Skin epidermis (tissue), 12 donors: Measurements from ENCODE around the gene KCNIP4.
A peak's percentile ranks its signal among the peaks of the same experiment; 100 is the strongest.

Experiments used
- H3K27ac ChIP-seq, 21 experiments: fragments of 200-600 bp; sonication (generic) in 11 of 21; one replicate each; pipeline ENCODE4 v1.5.0; 2020; ENCODE audit warnings: mild to moderate bottlenecking in 3 of 21, inconsistent platforms in 2 of 21, moderate library complexity in 2 of 21
- H3K4me3 ChIP-seq, 7 experiments: fragments of 200-600 bp; sonication (generic) in 2 of 7; one replicate each; pipeline ENCODE4 v1.5.0; 2020; ENCODE audit warnings: inconsistent platforms in 2 of 7, mild to moderate bottlenecking in 2 of 7, moderate library complexity in 1 of 7

The KCNIP4 gene

GRCh38 chr4:21915761-21916160, 32.8 kb downstream of the KCNIP4 start:
- no peak overlapping the region for H3K4me3 ChIP-seq
- H3K27ac ChIP-seq: no peak overlapping the region

DNA sequence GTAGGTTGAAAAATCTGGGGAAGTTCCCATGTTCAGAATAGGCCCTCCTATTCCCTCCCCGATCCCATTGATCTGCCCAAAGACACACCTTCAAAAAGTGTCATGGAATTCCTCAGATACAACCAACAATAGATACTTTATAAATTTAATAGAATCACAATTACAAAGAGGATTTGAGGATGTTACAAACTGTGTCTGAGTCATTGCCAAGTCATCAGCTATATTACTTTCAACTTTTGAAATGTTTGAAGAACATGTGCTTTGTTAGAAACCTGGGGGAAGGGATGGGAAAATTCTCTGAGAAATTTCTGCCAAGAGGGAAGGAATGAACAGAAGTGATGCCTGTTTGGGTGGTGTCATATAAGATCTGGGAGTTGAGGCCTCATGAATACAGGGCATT, 46.7 kb downstream of the KCNIP4 start:
- no peak overlapping the region for H3K27ac ChIP-seq
- H3K4me3 ChIP-seq: no peak overlapping the region

GRCh38 chr4:21901281-21901680, 47.3 kb downstream of the KCNIP4 start:
- no peak overlapping the region for H3K27ac ChIP-seq
- H3K4me3 ChIP-seq: no peak overlapping the region

- no peak overlapping the region for H3K4me3 ChIP-seq
- H3K27ac ChIP-seq: no peak overlapping the region
Observed at GRCh38 chr4:21900211-21900610, 48.4 kb downstream of the KCNIP4 start.

DNA sequence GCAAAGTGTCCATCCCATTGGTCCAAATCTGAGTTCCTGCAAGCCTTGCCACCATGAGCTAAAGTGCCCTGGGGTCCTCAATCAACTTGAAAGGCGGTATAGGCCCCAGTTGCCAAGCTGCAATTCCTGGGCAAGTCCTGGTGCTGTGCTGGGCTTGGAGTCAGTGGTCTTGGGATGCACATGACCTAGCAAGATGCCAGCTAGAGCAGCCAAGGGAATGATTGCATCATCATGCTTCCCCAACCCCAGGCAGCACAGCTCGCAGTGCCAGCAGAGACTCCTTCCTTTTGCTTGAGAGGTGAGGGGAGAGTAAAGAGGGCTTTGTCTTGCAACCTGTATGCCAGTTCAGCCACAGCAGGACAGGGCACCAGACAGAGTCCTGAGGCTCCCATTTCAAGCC, 50.5 kb downstream of the KCNIP4 start:
- Histone ChIP-seq H3K4me3 (no peak overlapping the region), H3K27ac (no peak overlapping the region)

GRCh38 chr4:21896767-21897166, 51.8 kb downstream of the KCNIP4 start:
- Histone ChIP-seq H3K27ac (no peak overlapping the region), H3K4me3 (no peak overlapping the region)

DNA sequence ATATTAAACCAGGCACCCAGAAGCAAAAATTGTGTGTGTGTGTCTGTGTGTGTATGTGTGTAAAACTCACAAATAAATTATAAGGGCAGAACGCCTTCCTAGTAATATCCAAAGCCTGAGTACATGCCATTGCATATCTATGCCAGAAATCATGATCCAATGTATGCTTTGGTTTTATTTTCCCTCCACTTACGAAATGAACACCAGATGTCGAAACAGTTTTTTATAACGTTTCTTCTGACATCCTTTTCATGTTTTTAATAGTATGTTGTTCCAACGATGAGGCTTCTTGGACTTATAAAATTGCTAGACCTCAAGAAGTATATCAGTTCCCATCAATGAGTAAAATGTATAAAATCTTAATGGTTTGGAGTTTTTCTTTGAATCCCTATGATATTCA, 55.4 kb downstream of the KCNIP4 start:
- Histone ChIP-seq H3K4me3 (no peak overlapping the region), H3K27ac (no peak overlapping the region)

DNA sequence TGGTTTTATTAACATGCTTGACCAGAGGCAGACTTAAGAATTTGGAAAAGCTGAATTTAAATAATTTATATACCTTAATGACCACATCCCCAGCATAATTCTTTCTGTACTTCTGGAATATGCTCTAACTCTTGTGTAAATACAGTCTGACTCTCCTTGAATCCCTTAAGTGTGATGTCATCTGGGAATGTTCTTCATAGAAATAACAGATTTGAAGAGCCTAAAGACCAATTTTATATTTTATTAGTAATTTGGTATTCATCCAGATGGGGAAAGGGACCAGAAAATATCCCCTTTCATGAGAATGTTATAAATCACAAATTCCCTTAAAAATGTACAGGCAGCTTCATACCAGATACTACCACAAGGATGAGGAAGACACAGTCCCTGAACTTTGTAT, 58.3 kb downstream of the KCNIP4 start:
- Histone ChIP-seq H3K27ac (no peak overlapping the region), H3K4me3 (no peak overlapping the region)

DNA sequence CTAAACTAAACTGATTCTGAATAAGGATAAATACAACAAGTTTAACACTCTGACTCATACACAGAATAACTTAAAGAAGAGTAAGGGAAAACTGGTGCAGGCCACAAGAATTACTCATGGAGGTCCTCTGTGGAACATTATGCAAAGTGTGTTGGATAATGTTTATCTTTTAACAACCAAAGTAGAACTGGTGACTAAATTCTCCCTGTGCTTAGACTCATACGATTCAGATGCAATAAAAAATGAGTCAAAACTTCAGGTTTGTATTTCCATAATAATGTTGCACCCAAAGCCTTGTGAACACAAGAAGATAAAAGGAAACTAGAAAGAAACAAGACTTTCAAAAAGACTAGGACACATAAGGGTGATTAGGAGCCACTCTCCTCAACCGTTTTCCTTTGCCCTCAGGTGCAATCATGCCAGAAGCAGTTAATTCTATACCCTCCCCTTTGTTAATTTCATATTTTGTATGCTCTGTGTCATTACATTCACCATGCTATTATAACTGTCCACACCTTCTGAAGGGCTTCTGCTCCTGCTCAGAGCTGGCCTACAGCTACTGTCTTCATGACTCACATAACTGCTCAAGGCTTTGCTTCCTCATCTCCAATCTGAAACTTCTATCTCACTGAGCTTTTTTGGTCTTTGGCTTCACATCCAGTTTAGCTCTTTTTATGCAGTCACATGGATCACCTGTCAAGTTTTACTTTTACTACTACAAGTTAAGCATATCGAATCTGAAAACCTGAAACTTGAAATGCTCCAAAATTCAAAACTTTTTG, 60.2 kb downstream of the KCNIP4 start:
- Histone ChIP-seq H3K27ac (no peak overlapping the region), H3K4me3 (no peak overlapping the region)

DNA sequence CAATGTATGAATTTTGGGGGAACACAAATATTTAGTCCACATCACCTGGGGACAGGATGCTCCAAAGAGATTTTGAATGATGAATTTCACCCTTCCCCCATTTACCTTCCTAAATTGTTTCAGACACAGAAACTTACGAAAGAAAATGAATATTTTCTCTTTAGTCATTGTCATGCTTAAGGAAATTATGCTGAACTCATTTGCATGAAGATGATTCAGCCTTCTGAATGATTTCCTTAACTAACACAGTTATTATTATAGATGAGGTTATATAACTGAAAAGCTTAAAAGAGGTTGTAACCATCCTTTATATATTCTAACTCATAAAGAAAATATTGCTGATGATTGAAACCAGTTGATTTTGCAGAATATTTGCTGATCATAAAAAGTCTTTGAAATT, 61.1 kb downstream of the KCNIP4 start:
- no peak overlapping the region for H3K27ac ChIP-seq
- no peak overlapping the region for H3K4me3 ChIP-seq

DNA sequence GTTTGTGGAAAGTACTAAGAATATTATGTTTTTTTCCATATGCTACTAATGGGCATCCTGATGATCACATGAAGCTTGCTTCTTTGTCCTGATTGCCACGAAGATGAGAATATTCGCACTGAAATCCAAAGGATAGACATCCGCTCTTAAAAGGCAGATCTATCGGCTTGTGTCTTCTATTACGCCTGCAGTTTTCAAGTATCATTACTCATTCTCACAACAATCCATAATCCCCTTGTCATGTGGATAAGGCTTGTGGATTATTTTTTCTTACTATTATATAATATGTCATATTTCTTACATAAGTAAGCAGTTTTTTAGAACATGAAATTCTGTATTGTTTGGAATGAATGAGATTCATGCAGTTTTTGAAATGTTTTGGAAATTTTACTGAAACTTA, 62.8 kb downstream of the KCNIP4 start:
- peak overlapping the region in 2 of 21 experiments; percentile 3 to 40 for H3K27ac ChIP-seq

DNA sequence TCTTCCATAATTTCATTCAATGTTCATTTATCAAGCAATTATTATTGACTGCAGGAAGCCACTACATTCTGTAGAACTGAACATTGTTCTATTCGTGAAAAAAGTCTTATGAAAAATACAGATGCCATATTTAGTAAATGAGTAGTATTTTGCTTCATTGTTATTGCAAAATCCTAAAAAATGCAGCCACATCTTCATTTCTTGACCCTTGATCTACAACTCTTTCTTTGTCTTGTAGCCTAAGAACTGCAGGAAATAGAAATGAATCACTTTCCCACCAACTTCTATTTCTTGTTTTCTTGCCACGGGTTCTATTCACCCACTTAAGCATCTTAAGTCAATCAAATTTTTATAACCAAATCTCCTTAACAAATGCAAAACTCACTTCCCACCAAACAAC, 63.3 kb downstream of the KCNIP4 start:
- H3K27ac ChIP-seq: peak overlapping the region in 1 of 21 experiments; percentile 40
- no peak overlapping the region for H3K4me3 ChIP-seq

More for the DNA sequence above, 62.8 kb downstream of the KCNIP4 start:
- H3K4me3 ChIP-seq: no peak overlapping the region

- H3K4me3 ChIP-seq: no peak overlapping the region
- no peak overlapping the region for H3K27ac ChIP-seq
Observed at GRCh38 chr4:21884615-21885014, 64.0 kb downstream of the KCNIP4 start.

DNA sequence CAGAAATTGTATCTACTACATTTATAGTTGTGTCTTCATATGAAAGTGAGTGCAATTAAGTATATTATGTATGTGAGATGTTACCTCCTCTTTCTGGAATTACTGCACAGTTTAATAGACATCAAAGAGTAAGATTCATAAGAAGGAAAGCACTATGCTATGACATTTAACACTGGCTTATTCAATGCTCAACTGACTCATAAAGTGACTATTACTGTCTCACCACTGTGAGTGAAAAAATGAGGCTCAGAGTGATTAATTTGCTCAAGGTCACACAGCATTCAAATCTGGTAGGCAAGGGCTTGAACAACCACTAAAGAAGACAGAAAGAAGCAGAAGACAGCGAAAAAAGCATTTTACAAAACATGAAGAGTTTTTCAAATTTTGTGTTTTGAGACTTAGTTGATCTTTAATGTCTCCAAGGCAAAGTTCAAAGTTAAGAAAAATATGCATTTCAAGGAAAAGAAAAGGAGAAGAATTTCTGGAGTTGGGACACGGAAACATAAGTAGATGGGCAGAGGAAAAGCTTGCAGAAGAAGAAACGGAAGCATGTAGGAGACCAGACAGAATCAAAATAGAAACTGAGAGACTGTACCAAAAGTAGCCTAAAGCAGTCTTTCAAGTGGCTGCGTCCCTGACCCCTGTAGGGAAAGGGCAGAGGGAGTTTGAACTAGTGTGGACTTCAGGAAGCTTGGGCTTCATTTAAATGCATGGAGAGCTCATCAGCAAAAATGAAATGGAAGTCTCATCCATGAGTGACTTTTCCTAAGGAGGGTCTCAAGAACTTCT, 66.3 kb downstream of the KCNIP4 start:
- no peak overlapping the region for H3K27ac ChIP-seq
- no peak overlapping the region for H3K4me3 ChIP-seq

DNA sequence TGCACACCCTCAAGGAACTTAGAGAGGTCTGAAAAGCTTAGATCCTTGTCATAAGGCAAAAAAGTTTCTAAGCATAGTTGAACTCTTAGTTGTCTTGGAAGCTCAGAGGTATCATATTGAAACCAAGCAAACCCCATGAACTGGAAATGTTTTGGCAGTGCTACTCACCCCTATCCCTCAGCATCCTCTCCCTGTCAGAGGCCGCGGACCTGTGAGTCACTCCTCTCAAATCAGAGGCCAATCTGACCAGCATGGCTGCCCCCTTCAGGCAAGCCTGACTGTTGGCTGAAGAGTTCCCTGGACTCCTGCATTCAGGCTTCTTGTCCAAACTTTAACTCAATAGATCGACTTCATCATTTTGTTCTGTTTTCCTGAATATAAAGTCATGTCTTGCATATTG, 69.4 kb downstream of the KCNIP4 start:
- H3K4me3 ChIP-seq: no peak overlapping the region

GRCh38 chr4:21876711-21877110, 71.9 kb downstream of the KCNIP4 start:
- no peak overlapping the region for H3K27ac ChIP-seq
- no peak overlapping the region for H3K4me3 ChIP-seq

More for the DNA sequence above, 69.4 kb downstream of the KCNIP4 start:
- H3K27ac ChIP-seq: no peak overlapping the region

DNA sequence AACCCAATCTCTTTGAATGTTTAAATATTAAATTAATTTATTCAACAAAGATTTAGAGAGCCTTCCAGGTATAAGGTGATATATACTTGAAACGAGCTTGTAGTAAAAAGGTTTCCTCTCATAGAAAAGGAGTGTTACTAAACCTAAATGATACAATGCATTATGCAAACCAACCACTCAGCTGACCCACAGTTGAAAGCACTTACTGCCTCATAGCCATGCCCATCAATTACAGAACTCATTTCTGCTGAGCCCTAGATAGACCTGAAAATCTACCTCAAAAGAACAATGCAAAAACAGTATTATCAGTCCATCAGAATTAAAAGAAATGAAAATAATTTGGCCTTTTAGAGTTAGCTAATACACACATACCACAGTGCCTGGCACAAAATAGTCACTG, 75.4 kb downstream of the KCNIP4 start:
- no peak overlapping the region for H3K27ac ChIP-seq
- H3K4me3 ChIP-seq: no peak overlapping the region

DNA sequence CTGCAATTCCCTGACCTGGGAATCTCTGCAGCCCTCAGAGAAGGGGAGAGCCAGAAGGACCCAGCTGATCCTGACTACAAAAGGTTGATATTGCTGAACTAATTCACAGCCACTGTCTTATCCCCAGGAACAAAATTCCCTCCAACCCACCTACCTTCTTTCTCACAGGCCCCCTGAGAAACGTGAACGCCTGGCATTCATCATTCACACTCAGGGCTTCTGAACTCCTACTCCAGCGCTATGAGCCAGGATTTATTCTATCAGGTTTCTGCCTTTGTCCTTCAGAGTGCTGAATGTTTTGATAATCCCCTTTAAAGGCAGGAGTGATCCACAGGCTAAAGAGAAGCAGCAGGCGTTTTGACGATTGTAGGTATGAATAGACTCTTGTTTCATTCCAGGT, 76.5 kb downstream of the KCNIP4 start:
- Histone ChIP-seq H3K27ac (no peak overlapping the region), H3K4me3 (no peak overlapping the region)

- no peak overlapping the region for H3K4me3 ChIP-seq
- no peak overlapping the region for H3K27ac ChIP-seq
Observed at GRCh38 chr4:21869978-21870745, 78.4 kb downstream of the KCNIP4 start.

- Histone ChIP-seq H3K27ac (no peak overlapping the region), H3K4me3 (no peak overlapping the region)
Observed at GRCh38 chr4:21864686-21865085, 83.9 kb downstream of the KCNIP4 start.

DNA sequence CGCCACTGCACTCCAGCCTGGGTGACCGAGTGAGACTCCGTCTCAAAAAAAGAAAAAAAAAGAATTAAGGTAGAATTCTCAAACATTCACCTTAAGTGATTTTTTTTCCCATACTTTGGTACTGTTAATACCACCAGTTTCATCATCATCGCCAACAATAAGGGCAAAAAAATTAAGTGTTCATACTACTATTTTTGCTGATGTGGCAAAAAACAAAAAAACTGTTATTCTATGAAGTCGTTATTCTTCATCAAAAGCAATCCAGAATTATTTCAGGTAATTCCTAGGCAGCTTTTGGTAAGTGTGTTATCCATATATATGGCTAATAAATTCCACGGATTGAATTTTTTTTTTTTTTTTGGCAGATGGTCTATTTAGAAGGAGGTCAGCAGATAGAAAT, 85.7 kb downstream of the KCNIP4 start:
- Histone ChIP-seq H3K27ac (no peak overlapping the region), H3K4me3 (no peak overlapping the region)
